HG02885 (cell line): ENCODE results near the gene GRIK4.

ENCODE experiments used
- ATAC-seq: cut with Tn5 transposase; IDR thresholded peaks from one replicate; pipeline ENCODE4 v1.9.1; 2021; ENCODE audit warnings: mild to moderate bottlenecking; ENCODE audit not compliant: unreplicated experiment, poor library complexity

The GRIK4 gene

DNA sequence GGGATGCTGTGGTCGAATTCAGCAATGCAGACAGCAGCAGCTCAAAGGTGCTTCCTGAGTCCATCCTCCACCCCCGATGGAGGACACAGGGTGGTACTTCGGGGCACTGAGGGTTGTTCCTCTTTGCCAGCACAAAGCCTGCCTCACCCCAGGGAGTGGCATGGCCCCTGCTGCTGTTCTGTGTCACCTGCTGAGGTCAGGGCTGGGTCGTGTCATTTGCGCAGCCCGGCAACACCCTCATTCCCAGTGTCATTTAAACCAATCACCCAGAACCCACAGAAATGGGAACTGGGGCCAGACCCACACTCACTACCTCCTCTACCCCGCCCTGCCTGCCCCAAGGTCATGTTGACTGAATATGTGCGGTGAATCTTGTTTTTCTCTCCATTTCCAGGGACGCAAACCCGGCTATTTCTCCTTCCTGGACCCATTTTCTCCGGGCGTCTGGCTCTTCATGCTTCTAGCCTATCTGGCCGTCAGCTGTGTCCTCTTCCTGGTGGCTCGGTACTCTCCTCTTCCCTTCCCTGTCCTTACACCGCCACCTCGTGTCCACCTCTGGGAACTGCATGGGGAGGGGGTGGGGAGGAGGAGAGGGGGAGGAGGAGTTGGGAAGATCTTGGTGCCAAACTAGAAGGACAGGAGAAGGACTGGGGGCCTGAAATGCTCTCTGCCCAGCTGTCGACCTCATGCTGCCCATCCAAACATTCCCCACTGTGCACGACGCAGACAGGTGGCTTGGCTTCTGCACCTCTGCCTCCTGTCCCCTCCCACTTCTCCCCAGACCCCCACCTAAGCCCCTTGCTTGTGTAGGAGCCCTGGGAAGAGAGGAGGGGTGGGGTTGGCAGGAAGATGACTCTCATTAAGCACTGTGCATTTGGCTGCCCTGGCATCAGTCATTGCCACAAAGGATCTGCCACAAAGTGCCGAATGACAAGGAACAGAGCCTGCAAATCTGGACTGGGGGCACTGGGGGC is 441.2 kb downstream of the GRIK4 start:
- ATAC-seq = peak; percentile 50

DNA sequence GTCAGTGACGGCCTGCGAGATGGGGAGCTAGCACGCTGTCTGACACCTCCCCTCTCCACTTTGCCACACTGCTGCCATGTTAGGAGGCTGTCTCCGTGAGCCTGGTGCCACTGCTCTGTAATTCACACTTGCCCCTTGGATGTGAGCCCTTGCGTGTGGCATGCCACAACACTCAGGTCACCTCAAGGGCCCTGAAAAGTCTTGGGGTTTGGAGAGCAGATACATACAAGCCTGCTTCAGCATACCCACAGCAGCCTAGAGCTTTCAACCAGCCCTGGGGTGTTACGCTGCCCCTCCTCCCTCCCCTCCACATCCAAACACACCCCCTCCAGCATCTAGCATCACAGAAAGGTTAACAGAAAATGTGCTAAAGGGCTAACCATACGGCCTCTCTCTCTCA is 442.8 kb downstream of the GRIK4 start:
- ATAC-seq = no peak

DNA sequence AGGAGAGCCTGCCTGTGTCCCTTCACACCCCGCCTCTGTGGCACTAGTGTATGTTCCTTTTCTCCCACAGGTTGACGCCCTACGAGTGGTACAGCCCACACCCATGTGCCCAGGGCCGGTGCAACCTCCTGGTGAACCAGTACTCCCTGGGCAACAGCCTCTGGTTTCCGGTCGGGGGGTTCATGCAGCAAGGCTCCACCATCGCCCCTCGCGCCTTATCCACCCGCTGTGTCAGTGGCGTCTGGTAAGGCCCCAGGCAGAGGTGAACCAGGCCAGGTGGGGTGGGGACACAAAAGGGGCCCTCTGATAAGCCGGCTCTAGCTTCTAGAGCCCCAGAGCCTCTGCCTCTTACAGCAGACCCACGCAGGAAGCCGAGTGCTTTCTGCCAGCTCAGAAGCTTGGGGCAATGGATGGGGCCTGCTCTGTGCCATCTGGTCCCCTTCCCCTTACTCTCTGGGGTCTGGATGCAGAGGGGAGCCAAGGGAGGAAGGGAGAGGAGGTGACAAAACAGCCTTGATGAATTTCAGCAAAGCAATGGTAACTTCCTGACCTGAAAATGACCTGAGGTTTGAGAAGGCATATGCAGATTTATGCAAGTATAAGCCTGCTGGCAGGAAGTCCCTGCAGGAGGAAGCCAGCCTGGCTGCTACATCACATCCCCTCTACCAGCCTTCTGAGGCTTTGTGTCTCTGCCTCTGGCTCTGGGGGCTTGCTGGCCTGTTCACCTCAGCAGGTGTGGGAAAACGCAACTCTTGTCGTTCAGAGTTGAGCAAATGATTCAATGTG is 445.4 kb downstream of the GRIK4 start:
- no peak for ATAC-seq

DNA sequence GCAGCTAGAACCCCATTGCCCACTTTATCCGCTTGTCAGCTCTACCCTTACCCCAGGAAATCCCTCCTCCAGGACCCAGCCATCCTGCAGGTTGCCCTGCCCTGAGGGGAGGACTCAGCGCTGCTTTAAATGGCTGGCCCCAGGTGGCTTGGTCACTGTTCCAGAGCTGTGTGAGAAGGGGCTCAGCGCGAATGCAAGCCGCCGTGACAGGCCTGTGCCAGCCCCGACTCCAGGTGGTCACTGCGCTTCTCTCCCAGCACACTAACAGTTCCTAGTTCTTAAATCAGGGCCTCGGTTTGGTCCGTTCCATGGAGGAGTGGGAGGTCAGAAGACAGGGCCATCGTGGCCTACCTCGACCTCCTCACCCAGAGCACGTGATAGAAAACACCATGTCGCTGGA is 446.6 kb downstream of the GRIK4 start:
- no peak for ATAC-seq

DNA sequence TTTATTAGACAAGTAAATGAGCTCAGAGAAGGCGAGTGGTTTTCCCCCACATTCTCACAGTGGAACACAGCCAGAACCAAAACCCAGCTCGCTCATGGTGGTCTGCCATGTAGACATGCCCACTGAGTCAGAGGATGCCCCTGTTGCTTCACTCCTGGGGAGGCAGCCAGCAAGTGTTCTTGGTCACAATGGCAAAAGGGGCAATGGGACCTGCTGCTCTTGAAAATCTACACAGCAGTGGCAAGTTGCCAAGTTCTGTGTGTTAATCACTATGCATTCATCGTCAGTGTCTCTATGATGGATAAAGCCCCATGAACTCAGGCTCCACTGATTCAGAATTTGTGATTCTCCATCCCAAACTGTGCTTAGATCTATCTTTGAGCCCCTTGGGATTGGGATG is 447.6 kb downstream of the GRIK4 start:
- no peak for ATAC-seq

DNA sequence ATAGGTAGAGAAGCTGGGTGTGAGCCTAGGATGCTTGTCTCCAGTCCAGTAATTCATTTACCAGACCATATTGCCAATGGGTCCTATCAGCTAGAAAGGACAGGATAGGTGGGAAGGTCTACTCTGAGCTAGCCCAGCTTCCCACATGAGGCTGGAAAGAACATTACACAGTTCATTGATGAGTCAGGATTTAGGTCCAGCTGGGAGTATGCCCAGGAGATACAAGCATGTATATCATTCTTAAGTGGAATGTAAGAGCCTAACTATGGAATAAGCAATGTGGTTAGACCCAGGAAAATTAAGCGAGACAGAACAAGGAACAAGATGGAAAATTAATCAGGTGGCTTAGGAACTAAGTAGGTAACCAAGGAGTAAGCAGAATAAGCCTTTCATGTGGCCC is 453.3 kb downstream of the GRIK4 start:
- no peak for ATAC-seq

DNA sequence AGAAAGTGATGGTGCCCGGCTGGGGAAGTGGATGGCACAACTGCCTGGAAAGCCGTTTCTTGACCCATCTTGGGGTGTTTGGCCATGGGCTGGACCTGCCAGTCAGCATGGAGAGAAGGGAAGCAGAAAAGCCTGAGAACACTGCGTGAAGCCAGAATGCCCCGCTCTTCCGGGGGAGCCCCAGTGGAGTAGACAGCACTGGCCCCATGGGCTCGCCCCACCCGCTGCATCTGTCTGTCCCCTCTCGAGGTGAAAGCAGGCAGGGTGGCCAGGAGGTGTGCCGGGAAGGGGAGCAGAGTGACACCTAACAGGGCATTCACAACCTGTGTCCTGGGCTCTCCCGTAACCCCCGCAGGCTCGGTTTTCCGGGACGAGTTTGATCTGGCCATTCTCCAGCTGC is 455.3 kb downstream of the GRIK4 start:
- ATAC-seq = no peak

DNA sequence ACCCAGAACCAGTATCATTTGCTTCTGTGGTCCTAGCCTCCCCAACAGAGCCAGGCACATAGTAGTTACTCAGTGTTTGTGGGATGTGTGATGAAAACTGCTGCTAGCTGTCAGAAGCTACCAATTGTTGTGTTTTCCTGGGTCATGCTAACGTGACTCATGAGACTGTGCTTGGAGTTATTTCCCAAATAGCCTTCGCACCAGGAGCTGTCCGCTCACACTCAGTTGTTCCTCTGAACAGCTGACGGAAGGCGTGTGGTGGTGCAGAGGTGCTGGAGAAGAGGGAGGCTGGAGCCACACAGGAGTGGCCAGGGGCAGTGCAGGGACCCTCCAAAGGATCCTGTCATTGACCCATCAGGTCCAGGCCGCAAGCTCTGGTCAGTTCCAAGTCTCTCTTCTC is 458.4 kb downstream of the GRIK4 start:
- no peak for ATAC-seq

DNA sequence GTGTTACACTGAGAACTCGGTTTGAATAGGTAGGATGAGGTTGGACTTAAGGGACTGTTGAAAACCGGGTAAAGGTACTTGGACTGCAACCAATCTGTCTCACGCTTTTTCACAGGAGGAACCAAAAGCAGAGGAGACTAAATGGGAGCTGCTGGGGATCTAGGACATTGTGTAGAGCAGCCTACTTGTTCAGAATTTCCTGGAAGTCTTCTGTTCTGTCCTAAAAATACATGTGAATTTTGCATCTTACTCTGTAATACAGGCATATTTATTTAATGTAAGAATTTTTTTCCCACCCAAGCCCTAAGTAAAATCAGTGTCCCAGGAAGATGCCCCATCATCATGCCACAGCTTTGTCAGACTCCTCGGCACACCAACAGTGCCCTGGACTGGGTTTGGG is 460.3 kb downstream of the GRIK4 start:
- ATAC-seq = no peak

DNA sequence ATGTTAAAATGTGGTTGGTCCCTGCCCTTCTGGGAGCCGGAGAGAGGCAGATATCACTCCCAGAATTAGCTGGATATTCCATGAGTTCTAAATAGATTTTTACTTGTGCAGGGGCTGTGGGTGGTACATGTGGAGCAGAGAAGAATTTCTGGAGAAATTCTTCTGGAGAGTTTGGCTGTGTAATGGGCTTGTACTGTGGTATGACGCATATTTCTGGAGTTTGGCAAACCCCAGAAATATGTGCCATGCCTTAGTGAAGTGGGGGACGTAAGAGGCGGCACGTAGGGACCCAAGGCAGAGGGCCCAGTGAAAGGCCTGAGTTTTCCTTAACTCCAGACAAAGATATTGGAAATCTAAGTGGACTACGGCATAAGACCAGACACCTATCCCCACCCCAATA is 461.1 kb downstream of the GRIK4 start:
- ATAC-seq = no peak

DNA sequence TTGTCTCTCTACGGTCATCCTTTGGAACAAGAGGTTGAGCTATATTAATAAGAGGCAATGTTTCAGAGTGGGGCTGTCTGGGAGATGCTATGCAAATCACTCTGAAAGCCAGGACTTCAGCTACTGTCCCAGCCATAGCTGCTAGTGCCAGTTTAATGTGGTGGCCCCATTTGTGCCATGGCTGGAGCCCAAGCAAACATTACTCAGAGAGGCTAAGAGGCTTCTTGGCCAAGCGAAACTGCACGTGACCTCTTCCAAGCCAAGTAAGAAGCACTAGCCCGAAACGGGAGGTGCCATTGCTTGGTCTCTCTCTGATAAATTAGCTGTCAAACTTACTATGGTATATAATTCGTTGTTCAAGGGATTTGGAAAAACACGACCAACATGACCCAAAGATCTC is 462.0 kb downstream of the GRIK4 start:
- ATAC-seq = no peak

DNA sequence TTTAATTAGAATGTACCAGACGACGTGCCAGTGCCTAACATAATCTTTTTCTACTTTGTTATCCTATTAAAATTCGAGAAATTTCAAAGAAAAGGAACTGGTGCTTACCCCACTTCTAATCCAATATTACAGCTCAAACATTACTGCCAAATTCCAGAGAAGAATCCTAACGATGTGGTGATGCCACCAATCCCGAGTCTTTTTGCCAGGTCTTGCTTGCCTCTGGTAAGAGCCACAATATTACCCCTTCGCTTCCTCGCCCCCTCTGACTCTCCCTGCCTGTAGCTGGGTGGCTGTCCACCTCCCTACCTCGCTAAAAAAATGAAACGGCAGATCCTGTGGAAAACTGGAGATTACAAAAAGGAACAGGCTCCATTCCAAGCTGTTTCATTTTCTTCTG is 462.9 kb downstream of the GRIK4 start:
- ATAC-seq = no peak

DNA sequence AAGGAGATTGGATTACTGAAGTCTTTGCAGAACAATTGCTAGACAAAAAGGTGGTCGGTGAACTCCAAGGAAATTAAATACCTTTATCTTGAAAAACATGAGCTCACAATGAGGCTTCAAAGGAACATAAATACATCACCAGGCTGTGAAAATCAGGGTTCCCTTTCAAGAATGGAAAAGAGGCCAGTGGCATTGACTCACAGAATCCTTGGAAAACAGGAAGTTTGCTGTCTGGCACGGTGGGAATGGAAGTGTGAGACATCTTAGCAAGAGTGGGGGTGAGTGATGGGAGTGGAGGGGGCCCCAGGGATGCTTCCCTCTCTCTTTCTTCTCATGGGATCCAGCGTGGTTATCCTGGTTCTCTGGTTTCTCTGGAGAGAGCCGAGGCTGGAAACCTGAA is 463.4 kb downstream of the GRIK4 start:
- no peak for ATAC-seq

DNA sequence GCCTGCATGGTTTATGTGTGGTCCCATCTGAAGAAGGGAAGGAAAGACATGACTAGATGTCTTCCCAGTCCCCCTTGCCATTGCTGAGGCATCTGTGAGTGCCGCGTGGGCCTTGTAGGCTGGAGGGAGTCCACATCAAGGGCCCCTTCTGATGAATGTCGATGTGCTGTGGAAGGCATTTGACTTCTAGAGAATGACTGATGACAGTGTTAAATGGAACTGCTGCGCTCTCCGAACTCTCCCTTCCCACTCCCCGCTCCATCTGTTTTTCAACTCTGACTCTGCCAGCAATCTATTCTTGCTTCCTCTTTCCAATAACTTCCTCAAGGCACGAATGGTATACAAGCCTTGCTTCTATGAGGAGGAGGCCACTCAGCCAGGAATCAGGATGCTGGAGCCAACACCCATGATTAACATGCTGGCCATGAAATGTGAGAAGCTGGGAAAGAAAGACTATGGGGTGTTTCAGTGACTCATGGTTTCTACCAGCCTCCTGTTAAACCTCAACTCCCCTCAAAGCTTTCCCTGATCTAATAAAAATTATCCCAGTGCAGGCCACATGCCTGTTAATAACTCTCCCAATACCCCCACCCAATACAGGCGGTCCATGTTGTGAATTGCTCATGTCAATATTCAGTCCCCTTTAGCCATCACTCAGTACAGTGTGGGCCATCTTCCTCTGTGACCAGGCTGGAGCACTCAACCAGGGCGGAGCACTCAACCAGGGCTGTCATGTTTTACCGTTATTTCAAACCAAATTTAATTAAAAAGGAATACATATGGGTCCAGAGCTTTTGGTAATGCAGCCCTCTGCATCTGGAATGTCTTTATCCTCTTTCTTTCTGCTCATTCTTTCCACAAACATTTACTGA is 466.0 kb downstream of the GRIK4 start:
- ATAC-seq = no peak

DNA sequence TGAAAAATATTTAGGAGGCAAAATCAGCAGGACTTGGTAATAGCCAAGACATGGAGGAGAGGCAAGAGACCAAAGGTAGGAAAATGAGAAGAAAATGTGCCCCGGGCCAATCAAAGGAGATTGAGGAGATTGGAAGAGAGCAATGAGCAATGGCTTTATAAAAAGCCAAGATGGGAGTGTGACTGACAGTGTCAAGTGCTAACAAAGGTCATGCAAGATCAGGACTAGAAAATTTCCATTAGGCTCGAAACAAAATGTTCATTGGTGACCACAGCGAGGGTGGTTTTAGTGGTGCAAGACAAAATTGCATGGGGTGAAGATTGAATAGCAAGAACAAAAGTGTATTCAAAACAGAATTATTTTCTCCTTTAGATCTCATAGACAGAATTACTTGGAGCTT is 467.2 kb downstream of the GRIK4 start:
- ATAC-seq = no peak

DNA sequence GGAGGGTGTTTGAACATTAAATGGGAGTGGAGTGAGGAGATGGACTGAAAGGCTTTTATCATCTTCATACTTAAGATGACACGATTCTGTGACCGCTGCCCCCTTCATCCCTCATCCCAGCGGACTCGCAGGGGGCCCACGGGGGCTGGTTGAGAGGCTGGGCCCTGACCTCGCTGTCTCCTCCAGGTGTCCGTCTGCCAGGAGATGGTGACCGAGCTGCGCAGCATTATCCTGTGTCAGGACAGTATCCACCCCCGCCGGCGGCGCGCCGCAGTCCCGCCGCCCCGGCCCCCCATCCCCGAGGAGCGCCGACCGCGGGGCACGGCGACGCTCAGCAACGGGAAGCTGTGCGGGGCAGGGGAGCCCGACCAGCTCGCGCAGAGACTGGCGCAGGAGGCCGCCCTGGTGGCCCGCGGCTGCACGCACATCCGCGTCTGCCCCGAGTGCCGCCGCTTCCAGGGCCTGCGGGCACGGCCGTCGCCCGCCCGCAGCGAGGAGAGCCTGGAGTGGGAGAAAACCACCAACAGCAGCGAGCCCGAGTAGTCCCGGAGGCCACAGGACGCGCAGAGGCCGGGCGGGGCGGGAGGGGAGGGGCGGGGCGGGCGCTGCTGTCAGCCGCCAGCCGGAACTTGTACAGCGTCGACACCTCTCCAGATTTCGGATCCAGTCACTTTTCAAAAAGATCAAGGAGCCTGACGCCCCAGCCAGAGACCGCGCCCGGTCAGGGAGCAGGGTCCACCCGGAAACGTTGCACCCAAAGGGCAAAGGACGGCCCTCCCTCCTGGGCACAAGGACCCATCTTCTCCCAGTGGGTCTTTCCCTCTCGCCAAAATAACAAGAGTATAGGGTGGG is 474.4 kb downstream of the GRIK4 start:
- ATAC-seq = no peak

DNA sequence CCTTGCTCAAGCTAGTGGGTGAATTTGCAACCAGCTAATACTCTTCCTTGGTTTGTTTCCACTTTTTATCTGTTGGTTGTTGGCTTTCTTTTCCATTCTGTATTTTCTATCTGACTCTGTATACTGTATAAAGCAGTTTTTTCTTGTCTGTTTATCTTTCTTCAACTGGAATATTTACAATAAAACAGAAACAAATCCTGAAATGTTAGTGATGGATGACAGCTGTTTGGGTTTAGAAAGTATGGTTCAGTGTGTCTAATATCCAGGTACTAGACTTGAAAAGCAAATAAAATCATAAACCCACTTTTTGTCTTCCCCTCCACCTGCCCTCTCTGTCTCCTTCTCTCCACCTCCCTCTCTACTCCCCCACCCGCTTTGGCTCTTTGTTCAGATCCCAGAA is 477.1 kb downstream of the GRIK4 start:
- ATAC-seq = no peak

DNA sequence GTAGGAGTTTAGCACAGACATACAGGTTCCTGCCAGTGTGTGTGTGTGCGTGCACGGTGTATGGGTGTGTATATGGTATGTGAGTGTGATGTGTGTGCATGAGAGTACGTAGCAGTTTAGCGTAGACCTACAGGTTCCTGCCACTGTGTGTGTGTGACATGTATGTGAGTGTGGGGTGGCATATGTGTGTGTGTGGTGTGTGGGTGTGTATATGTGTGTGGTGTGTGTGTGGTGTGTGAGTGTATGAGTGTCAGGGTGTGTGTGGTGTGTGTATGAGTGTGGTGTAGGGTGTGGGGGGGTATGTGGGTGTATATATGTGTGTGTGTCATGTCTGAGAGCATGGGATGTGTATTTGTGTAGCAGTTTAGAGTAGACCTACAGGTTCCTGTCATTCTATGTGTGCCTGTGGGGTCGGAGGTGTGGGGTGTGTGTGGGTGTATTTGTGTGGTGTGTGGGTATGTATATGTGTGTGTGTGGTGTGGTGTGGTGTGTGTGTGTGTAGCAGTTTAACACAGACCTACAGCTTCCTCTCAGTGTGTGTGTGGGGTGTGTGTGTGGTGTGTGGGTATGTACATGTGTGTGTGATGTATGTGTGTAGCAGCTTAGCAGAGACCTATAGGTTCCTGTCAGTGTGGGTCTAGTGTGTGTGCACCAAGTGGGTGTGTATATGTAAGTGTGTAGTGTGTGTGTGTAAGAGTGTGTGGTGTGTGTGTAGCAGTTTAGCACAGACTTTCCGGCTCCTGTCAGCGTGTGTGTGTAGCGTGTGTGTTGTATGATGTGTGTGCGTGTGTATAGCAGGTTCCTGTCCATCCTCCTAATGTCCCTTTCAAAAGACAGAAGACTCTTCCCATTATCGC is 480.5 kb downstream of the GRIK4 start:
- ATAC-seq = no peak
